ENCODE results near the gene PIH1D1. TPM values are rescaled to one million over a fixed set of nuclear protein-coding genes. Genes with fewer than 3 reads are reported as not detected.

The PIH1D1 gene
- total and polyA plus RNA-seq, 2 of the 13 experiments (the other 11 are each of a cell fraction or from before 2014, with no cell fraction given): 110 to 137 TPM

DNA sequence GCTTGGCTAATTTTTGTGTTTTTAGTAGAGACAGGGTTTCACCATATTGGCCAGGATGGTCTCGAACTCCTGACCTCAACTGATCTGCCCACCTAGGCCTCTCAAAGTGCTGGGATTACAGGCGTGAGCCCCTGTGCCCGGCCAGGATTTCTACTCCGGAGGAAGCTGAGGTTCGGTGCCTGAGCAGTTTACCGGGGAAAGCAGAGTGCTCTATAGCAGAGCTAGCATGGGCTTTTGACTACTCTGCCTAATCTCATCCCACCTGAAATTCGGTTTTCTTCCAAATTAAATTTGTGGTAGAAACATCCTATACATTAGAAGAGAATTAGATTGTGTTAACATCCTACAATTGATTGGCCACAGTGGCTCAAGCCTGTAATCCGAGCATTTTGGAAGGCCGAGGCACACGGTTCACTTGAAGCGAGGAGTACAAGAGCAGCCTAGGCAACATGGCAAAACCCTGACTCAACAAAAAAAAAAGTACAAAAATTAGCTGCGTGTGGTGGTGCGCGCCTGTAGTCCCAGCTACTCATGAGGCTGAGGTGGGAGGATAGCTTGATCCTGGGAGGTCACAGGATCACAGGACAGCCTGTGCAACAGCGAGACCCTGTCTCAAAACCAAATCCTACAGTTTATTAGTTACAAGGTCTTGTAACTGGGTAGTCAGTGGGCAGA is 37.4 kb upstream of the PIH1D1 start (continued):
- TF ChIP-seq REPIN1 (CRISPR knock-in tag; IDR thresholded peaks at IDR 0.05; ENCODE audit: borderline replicate concordance, low read depth) (no peak), NFE2L1 (CRISPR knock-in tag; IDR thresholded peaks at IDR 0.05; ENCODE audit: borderline replicate concordance) (no peak), HDAC6 (IDR thresholded peaks at IDR 0.05; ENCODE audit: low read depth, low read length) (0 out of 2 replicates have a peak, but pooled peaks have one; percentile 32), NPAS2 (CRISPR knock-in tag; IDR thresholded peaks at IDR 0.05; ENCODE audit: borderline replicate concordance) (no peak), SNAPC5 (CRISPR knock-in tag; IDR thresholded peaks at IDR 0.05; ENCODE audit: borderline replicate concordance) (no peak), ZNF557 (CRISPR knock-in tag; IDR thresholded peaks at IDR 0.05) (no peak), ISX (CRISPR knock-in tag; conservative IDR thresholded peaks at IDR 0.05) (0 out of 2 replicates have a peak, but pooled peaks have one; percentile 19), MYNN (CRISPR knock-in tag; IDR thresholded peaks at IDR 0.05; ENCODE audit: low read depth) (no peak), ZNF362 (CRISPR knock-in tag; IDR thresholded peaks at IDR 0.05; ENCODE audit: borderline replicate concordance) (no peak), KAT7 (CRISPR knock-in tag; IDR thresholded peaks at IDR 0.05; ENCODE audit: borderline replicate concordance) (peak; percentile 64; the same call in 1 of the 2 replicates), TBX2 (CRISPR knock-in tag; IDR thresholded peaks at IDR 0.05; ENCODE audit: borderline replicate concordance) (no peak), ZNF205 (CRISPR knock-in tag; IDR thresholded peaks at IDR 0.05) (no peak), PHF5A (CRISPR knock-in tag; IDR thresholded peaks at IDR 0.05; ENCODE audit: low read depth, unreplicated experiment) (no peak)
- TF ChIP-seq, protein P1, sequence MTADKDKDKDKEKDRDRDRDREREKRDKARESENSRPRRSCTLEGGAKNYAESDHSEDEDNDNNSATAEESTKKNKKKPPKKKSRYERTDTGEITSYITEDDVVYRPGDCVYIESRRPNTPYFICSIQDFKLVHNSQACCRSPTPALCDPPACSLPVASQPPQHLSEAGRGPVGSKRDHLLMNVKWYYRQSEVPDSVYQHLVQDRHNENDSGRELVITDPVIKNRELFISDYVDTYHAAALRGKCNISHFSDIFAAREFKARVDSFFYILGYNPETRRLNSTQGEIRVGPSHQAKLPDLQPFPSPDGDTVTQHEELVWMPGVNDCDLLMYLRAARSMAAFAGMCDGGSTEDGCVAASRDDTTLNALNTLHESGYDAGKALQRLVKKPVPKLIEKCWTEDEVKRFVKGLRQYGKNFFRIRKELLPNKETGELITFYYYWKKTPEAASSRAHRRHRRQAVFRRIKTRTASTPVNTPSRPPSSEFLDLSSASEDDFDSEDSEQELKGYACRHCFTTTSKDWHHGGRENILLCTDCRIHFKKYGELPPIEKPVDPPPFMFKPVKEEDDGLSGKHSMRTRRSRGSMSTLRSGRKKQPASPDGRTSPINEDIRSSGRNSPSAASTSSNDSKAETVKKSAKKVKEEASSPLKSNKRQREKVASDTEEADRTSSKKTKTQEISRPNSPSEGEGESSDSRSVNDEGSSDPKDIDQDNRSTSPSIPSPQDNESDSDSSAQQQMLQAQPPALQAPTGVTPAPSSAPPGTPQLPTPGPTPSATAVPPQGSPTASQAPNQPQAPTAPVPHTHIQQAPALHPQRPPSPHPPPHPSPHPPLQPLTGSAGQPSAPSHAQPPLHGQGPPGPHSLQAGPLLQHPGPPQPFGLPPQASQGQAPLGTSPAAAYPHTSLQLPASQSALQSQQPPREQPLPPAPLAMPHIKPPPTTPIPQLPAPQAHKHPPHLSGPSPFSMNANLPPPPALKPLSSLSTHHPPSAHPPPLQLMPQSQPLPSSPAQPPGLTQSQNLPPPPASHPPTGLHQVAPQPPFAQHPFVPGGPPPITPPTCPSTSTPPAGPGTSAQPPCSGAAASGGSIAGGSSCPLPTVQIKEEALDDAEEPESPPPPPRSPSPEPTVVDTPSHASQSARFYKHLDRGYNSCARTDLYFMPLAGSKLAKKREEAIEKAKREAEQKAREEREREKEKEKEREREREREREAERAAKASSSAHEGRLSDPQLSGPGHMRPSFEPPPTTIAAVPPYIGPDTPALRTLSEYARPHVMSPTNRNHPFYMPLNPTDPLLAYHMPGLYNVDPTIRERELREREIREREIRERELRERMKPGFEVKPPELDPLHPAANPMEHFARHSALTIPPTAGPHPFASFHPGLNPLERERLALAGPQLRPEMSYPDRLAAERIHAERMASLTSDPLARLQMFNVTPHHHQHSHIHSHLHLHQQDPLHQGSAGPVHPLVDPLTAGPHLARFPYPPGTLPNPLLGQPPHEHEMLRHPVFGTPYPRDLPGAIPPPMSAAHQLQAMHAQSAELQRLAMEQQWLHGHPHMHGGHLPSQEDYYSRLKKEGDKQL (CRISPR knock-in tag; IDR thresholded peaks at IDR 0.05; ENCODE audit: low read depth): no peak
- TF ChIP-seq, protein P2, sequence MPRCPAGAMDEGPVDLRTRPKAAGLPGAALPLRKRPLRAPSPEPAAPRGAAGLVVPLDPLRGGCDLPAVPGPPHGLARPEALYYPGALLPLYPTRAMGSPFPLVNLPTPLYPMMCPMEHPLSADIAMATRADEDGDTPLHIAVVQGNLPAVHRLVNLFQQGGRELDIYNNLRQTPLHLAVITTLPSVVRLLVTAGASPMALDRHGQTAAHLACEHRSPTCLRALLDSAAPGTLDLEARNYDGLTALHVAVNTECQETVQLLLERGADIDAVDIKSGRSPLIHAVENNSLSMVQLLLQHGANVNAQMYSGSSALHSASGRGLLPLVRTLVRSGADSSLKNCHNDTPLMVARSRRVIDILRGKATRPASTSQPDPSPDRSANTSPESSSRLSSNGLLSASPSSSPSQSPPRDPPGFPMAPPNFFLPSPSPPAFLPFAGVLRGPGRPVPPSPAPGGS (CRISPR knock-in tag; IDR thresholded peaks at IDR 0.05): no peak
- TF ChIP-seq, protein P3, sequence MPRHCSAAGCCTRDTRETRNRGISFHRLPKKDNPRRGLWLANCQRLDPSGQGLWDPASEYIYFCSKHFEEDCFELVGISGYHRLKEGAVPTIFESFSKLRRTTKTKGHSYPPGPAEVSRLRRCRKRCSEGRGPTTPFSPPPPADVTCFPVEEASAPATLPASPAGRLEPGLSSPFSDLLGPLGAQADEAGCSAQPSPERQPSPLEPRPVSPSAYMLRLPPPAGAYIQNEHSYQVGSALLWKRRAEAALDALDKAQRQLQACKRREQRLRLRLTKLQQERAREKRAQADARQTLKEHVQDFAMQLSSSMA (CRISPR knock-in tag; IDR thresholded peaks at IDR 0.05): no peak
- TF ChIP-seq, protein P4, sequence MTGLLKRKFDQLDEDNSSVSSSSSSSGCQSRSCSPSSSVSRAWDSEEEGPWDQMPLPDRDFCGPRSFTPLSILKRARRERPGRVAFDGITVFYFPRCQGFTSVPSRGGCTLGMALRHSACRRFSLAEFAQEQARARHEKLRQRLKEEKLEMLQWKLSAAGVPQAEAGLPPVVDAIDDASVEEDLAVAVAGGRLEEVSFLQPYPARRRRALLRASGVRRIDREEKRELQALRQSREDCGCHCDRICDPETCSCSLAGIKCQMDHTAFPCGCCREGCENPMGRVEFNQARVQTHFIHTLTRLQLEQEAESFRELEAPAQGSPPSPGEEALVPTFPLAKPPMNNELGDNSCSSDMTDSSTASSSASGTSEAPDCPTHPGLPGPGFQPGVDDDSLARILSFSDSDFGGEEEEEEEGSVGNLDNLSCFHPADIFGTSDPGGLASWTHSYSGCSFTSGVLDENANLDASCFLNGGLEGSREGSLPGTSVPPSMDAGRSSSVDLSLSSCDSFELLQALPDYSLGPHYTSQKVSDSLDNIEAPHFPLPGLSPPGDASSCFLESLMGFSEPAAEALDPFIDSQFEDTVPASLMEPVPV (CRISPR knock-in tag; IDR thresholded peaks at IDR 0.05): no peak
